Muscle of leg (tissue), 11 donors: ENCODE data around the gene SLC41A3. TPM values are rescaled to one million over a fixed set of nuclear protein-coding genes. Genes with fewer than 3 reads are reported as not detected.
"Not testable (repeated sequence)": the region's sequence is repeated elsewhere in the genome, so short reads cannot be mapped to it uniquely, and the experiment has no call there.

Experiments used
- DNase-seq: peaks from one replicate; pipeline ENCODE4 v3.0.0; 2013
- H3K27ac ChIP-seq: one replicate; pipeline ENCODE4 v1.5.1; 2013; ENCODE audit warnings: mild to moderate bottlenecking, low read length, control low read depth
- H3K27me3 ChIP-seq: one replicate; pipeline ENCODE4 v1.6.1; 2013; ENCODE audit warnings: low read length; ENCODE audit not compliant: control insufficient read depth, insufficient read depth
- H3K36me3 ChIP-seq: one replicate; pipeline ENCODE4 v1.6.1; 2013; ENCODE audit warnings: low read length; ENCODE audit not compliant: control insufficient read depth, insufficient read depth
- H3K4me1 ChIP-seq: one replicate; pipeline ENCODE4 v1.6.1; 2013; ENCODE audit warnings: low read length; ENCODE audit not compliant: control insufficient read depth, insufficient read depth
- H3K4me3 ChIP-seq: one replicate; pipeline ENCODE4 v1.5.1; 2013; ENCODE audit warnings: low read length, control low read depth
- H3K9me3 ChIP-seq: replicated peaks from 2 replicates; pipeline ENCODE4 v1.6.1; 2013; ENCODE audit warnings: low read depth, low read length; ENCODE audit not compliant: control insufficient read depth
- WGBS: methylation state at CpG from one replicate; pipeline ENCODE4 v1.1.5; 2013; ENCODE audit warnings: missing lambda C conversion rate; ENCODE audit not compliant: insufficient coverage; 5-methylcytosine and 5-hydroxymethylcytosine counted together
- polyA plus RNA-seq, 8 donors: library from polyadenylated mRNA; unstranded; fragments of 120-200 nt; gene quantifications; one replicate each; pipeline versions ENCODE4 v1.2.1 to v1.2.3, GENCODE V29; 2013; ENCODE audit warnings: inconsistent platforms in 1 of 8, low replicate concordance in 1 of 8; ENCODE audit not compliant: insufficient read length in 8 of 8, insufficient read depth in 1 of 8
- total RNA-seq: library from RNA; stranded (reverse); fragments of 120-200 nt; gene quantifications from one replicate; pipeline ENCODE4 v1.2.4, GENCODE V29; 2013

The SLC41A3 gene
- total and polyA plus RNA-seq, 9 donors: 31.2 to 48.3 (median 36.8) TPM

DNA sequence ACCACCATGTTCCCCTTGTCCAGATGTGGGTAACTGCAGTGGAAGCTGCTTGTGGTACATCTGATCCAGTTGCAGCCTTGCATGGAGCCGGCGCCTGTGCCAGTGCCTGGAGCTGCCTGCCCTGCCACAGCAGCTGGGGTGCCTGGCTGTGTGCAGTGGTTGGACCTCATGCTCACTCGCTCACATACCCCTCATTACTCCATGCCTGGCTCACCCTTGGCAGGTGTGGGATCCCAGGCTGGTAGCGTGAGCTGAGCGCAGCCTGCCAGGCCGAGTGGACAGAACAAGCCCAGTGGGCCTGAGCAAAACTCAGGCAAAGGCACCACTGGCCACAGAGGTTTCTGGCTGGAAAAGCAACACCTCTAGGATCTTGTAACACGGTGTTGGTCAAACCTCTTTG lies 79.2 kb downstream of the SLC41A3 start:
- Histone ChIP-seq H3K9me3 (no peaks in the 10 kb centered on the region), H3K27me3 (no peaks in the 10 kb centered on the region), H3K27ac (no peak overlapping the region), H3K4me1 (no peaks in the 10 kb centered on the region), H3K4me3 (no peak overlapping the region), H3K36me3 (peaks cover 31% of the 10 kb centered on the region)
- DNase-seq: no peak
- 96% methylated on average over 6 of the region's 7 CpGs for WGBS

GRCh38 chr3:126004217-126004616 lies 79.7 kb downstream of the SLC41A3 start:
- 93% methylated on average over 5 of the region's 6 CpGs for WGBS
- no peak for DNase-seq
- peaks cover 31% of the 10 kb centered on the region for H3K36me3 ChIP-seq

GRCh38 chr3:126003447-126004190 lies 80.3 kb downstream of the SLC41A3 start:
- Histone ChIP-seq H3K27me3 (no peaks in the 10 kb centered on the region), H3K4me3 (no peak overlapping the region), H3K9me3 (no peaks in the 10 kb centered on the region), H3K27ac (no peak overlapping the region), H3K36me3 (peaks cover 28% of the 10 kb centered on the region), H3K4me1 (no peaks in the 10 kb centered on the region)
- 83% methylated on average over 7 of the region's 10 CpGs for WGBS
- DNase-seq: no peak

More at GRCh38 chr3:126004217-126004616, 79.7 kb downstream of the SLC41A3 start:
- Histone ChIP-seq H3K27me3 (no peaks in the 10 kb centered on the region), H3K27ac (no peak overlapping the region), H3K4me3 (no peak overlapping the region), H3K4me1 (no peaks in the 10 kb centered on the region), H3K9me3 (no peaks in the 10 kb centered on the region)

DNA sequence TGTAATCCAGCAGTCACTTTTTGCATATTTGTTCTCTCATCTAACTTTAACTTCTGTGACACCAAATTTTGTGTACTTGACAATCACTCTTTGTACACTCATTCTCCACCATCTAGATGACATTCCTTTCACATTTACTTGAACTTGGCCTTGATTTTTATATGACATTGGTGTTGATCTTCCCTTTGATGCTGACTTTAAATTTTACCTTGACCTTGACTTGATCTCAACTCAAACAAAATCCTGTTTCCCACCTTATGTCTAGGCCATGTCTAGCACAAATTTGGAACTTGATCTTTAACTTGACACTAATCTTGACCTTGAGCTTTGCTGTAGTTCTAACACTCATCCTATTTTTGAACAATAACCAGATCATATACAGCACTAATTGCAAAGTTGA lies 81.7 kb downstream of the SLC41A3 start:
- DNase-seq: no peak
- Histone ChIP-seq H3K27me3 (no peaks in the 10 kb centered on the region), H3K9me3 (no peaks in the 10 kb centered on the region), H3K27ac (no peak overlapping the region), H3K36me3 (peaks cover 14% of the 10 kb centered on the region), H3K4me1 (no peaks in the 10 kb centered on the region), H3K4me3 (no peak overlapping the region)

DNA sequence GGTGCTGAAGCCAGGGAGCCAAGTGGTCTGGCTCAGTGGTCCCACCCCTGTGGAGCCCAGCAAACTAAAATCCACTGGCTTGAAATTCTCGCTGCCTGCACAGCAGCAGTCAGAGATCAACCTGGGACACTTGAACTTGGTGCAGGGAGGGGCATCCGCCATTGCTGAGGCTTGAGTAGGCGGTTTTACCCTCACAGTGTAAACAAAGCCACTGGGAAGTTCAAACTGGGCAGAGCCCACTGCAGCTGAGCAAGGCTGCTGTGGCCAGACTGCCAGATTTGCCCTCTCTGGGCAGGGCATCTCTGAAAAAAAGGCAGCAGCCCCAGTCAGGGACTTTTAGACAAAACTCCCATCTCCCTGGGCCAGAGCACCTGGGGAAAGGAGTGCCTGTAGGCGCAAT lies 87.2 kb downstream of the SLC41A3 start:
- WGBS: 85% methylated on average over 4 of the region's 4 CpGs
- DNase-seq: not testable (repeated sequence)

GRCh38 chr3:125990253-125990970 lies 93.5 kb downstream of the SLC41A3 start:
- DNase-seq: peak; percentile 93
- H3K4me1 ChIP-seq: no peaks in the 10 kb centered on the region
- H3K27ac ChIP-seq: peak overlapping the region; percentile 81
- peak overlapping the region; percentile 69 for H3K4me3 ChIP-seq
- no peaks in the 10 kb centered on the region for H3K36me3 ChIP-seq
- peaks cover 2% of the 10 kb centered on the region for H3K9me3 ChIP-seq
- H3K27me3 ChIP-seq: peaks cover 6% of the 10 kb centered on the region
- WGBS: 13% methylated on average over 28 of the region's 52 CpGs

More for the DNA sequence above, 87.2 kb downstream of the SLC41A3 start:
- H3K4me1 ChIP-seq, H3K27me3 ChIP-seq, H3K27ac ChIP-seq, H3K9me3 ChIP-seq, H3K4me3 ChIP-seq, H3K36me3 ChIP-seq: not testable (repeated sequence)

DNA sequence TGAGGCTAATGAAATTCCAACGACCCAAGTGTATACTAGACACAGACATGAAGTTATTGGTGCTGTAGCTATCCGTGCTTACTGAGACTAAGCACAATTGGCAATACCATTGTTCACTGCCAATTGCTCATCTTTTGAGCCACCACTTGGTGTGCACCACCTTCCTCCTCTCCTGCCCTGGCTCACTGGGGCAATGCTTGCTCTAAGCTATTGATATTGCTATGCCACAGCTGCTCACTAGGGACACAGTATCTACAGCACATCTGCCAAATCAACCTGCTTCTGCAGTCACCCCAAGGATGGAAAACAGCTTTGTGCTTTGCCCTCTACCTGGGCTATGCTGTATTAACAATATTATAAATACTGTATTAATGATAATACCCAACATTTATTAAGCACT lies 99.0 kb downstream of the SLC41A3 start:
- not testable (repeated sequence) for H3K27me3 ChIP-seq, H3K4me1 ChIP-seq, H3K9me3 ChIP-seq, H3K36me3 ChIP-seq, H3K4me3 ChIP-seq, H3K27ac ChIP-seq, DNase-seq
- no CpG with 5 or more reads among the region's 2 CpGs for WGBS

DNA sequence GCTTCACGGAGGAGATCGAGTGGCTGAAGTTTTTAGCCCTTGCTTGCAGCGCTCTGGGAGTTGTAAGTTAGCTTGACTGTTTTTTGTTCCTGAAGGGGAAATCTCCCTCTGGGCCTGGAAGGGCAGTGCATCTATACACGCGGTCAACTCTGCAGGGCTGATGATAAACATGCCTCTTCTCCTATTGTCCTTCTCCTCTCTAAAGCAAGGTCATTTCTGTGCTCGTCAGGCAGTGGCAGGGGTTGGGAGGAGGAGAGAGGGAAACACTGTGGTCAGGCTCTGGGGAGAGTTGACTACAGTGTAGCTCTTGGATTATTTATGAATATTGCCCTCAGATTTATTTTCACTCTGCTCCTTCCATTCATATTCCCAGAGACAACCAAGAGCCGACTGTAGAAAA lies 106.8 kb downstream of the SLC41A3 start:
- H3K4me3 ChIP-seq, H3K27ac ChIP-seq, H3K4me1 ChIP-seq, H3K27me3 ChIP-seq, H3K36me3 ChIP-seq, H3K9me3 ChIP-seq, DNase-seq: not testable (repeated sequence)
- WGBS: no CpG with 5 or more reads among the region's 7 CpGs

DNA sequence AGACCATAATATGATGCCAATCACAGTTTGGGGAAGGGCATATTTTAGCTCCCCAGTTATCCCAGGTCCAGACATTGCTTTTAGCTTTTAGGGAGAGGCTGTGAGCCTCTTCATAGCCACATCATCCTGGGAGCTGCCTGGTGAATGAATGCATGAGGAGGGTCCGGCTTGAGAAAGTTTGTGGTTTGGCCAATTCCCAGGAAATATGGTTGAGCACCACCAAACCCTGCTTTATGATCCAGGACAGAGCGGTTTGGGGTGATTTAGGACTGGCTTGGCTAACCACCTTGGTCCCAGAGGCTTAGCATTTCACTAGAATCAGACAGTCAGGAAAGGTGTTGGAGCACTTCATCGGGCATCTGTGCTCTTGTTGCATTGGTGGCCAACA lies 107.9 kb downstream of the SLC41A3 start:
- H3K4me1 ChIP-seq, H3K9me3 ChIP-seq, H3K4me3 ChIP-seq, H3K27me3 ChIP-seq, H3K36me3 ChIP-seq, DNase-seq, H3K27ac ChIP-seq: not testable (repeated sequence)
- WGBS: 86% methylated on average over 1 of the region's 3 CpGs

DNA sequence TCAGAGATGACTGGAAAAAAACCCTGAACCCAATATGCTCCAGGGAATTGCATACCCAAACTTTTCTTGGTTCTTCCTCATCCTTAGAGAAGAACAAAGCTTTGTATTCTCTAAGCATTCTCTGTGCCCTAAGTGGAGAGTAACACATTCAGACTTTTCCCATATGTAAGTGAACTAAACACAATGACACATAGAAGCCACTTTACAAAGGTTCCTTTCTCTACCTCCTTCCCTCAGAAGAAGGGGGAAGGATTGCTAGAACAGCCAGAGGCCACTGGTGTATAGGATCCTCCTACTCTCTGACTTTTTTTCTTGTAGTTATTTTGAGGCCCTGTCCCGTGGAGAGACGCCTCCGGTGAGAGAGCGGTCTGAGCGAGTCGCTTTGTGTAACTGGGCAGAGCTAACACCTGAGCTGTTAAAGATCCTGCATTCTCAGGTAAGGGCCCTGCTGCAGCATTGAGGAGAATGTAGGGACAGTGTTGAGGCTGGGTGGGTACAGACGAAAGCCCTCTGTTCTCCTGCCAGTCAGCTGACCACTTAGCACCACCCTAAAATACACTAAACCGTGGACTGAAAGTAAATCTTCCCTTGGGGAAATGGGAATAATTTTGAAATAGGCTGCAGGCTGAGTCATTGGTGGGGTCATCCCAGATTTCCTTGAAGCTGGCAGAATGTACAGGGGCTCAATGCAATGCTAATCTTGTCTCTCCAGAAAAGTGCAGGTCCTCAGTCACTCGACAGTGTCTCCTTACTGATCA lies 108.5 kb downstream of the SLC41A3 start:
- not testable (repeated sequence) for H3K4me1 ChIP-seq, H3K4me3 ChIP-seq, H3K27ac ChIP-seq, H3K36me3 ChIP-seq, H3K9me3 ChIP-seq, DNase-seq
- WGBS: no CpG with 5 or more reads among the region's 9 CpGs
- peaks cover 12% of the 10 kb centered on the region for H3K27me3 ChIP-seq
